GM23248 (cell line): ENCODE data around the gene SH3RF1. TPM values are rescaled to one million over a fixed set of nuclear protein-coding genes. Genes with fewer than 3 reads are reported as not detected.

Source experiments
- DNase-seq: peaks from one replicate; pipeline ENCODE4 v3.0.0-alpha.2; 2015
- H2AFZ ChIP-seq: fragments of 200-600 bp; sonication (generic); 2 replicates; pipeline ENCODE4 v1.6.1; 2016; ENCODE audit warnings: antibody characterized with exemption
- H3F3A ChIP-seq: fragments of 200-600 bp; sonication (generic); 2 replicates; pipeline ENCODE4 v1.6.1; 2016; ENCODE audit warnings: mild to moderate bottlenecking, antibody characterized with exemption, mixed run types; ENCODE audit not compliant: insufficient read depth
- H3K27ac ChIP-seq: fragments of 200-600 bp; sonication (generic); 2 replicates; pipeline ENCODE4 v1.5.1; 2016; ENCODE audit warnings: mild to moderate bottlenecking
- H3K27me3 ChIP-seq: fragments of 200-600 bp; sonication (generic); replicated peaks from 2 replicates; pipeline ENCODE4 v1.6.1; 2016; ENCODE audit warnings: mild to moderate bottlenecking; ENCODE audit not compliant: insufficient read depth
- H3K36me3 ChIP-seq: fragments of 200-600 bp; sonication (generic); 2 replicates; pipeline ENCODE4 v1.6.1; 2016; ENCODE audit warnings: low read depth, mild to moderate bottlenecking
- H3K4me1 ChIP-seq: fragments of 200-600 bp; sonication (generic); 2 replicates; pipeline ENCODE4 v1.6.1; 2016; ENCODE audit warnings: mild to moderate bottlenecking; ENCODE audit not compliant: insufficient read depth
- H3K4me2 ChIP-seq: fragments of 200-600 bp; sonication (generic); one replicate; pipeline ENCODE4 v1.6.1; 2016; ENCODE audit warnings: mild to moderate bottlenecking; ENCODE audit not compliant: unreplicated experiment
- H3K4me3 ChIP-seq: fragments of 200-600 bp; sonication (generic); 2 replicates; pipeline ENCODE4 v1.5.1; 2016; ENCODE audit warnings: mild to moderate bottlenecking
- H3K79me2 ChIP-seq: fragments of 200-600 bp; sonication (generic); 2 replicates; pipeline ENCODE4 v1.6.1; 2016; ENCODE audit warnings: mild to moderate bottlenecking; ENCODE audit not compliant: insufficient read depth
- H3K9ac ChIP-seq: fragments of 200-600 bp; sonication (generic); 2 replicates; pipeline ENCODE4 v1.6.1; 2016; ENCODE audit warnings: mild to moderate bottlenecking
- H3K9me2 ChIP-seq: fragments of 200-600 bp; sonication (generic); 2 replicates; pipeline ENCODE4 v1.6.1; 2016; ENCODE audit warnings: mixed run types, mild to moderate bottlenecking, moderate library complexity; ENCODE audit not compliant: insufficient read depth
- H3K9me3 ChIP-seq: fragments of 200-600 bp; sonication (generic); one replicate; pipeline ENCODE4 v1.6.1; 2017; ENCODE audit warnings: low read depth
- H4K20me1 ChIP-seq: fragments of 200-600 bp; sonication (generic); 2 replicates; pipeline ENCODE4 v1.6.0; 2016; ENCODE audit not compliant: insufficient read depth
- EZH2 ChIP-seq: fragments of 200-600 bp; sonication (generic); IDR thresholded peaks from 2 replicates; pipeline ENCODE4 v1.6.1; 2018; ENCODE audit warnings: antibody characterized with exemption, mild to moderate bottlenecking; ENCODE audit not compliant: insufficient read depth, poor library complexity, severe bottlenecking
- EZH2phosphoT487 ChIP-seq: fragments of 200-600 bp; sonication (generic); IDR thresholded peaks from 2 replicates; pipeline ENCODE4 v1.6.1; 2018; ENCODE audit warnings: antibody characterized with exemption, moderate library complexity, mild to moderate bottlenecking, low read depth; ENCODE audit not compliant: insufficient read depth
- WGBS, 2 experiments: methylation state at CpG; one replicate each; pipeline ENCODE4 v1.1.6; 2015 to 2017; ENCODE audit warnings: low lambda C conversion rate in 2 of 2, low coverage in 1 of 2; ENCODE audit errors: missing lambda C conversion rate in 2 of 2; 5-methylcytosine and 5-hydroxymethylcytosine counted together
- in situ Hi-C: fragments of 300-500 bp; cut with MboI; formaldehyde crosslinking; loops from 2 replicates; pipeline ENCODE4 v1.15.0; 2020
- polyA plus RNA-seq: library from polyadenylated mRNA; unstranded; fragments of >200 nt; fragmentation: Nextera tagmentation; extraction: Ambion mirVana; gene quantifications from 2 replicates; pipeline ENCODE4 v1.2.1, GENCODE V29; 2016
- total RNA-seq: library from RNA; depleted of rRNA; stranded (reverse); fragments of >200 nt; shearing (Covaris generic); gene quantifications from 2 replicates; pipeline ENCODE4 v1.2.3, GENCODE V29; 2014

The SH3RF1 gene
- total and polyA plus RNA-seq, 2 experiments from 2014 or later: 28.3 to 55.5 TPM

- peaks cover 4% of the 10 kb centered on the region; the same call in 1 of the 2 replicates for H3K36me3 ChIP-seq
- no peaks in the 10 kb centered on the region for H4K20me1 ChIP-seq
- TF ChIP-seq EZH2phosphoT487 (no peak), EZH2 (no peak)
- H3F3A ChIP-seq: peaks cover 28% of the 10 kb centered on the region
- WGBS, 2 experiments: 59 to 64% methylated on average over 19 of the region's 19 CpGs
- no peaks in the 10 kb centered on the region for H3K9me3 ChIP-seq
- in situ Hi-C loops: no loop called here
- no peak overlapping the region for H2AFZ ChIP-seq
- no peaks in the 10 kb centered on the region for H3K79me2 ChIP-seq
- DNase-seq: peak; percentile 46
- H3K9me2 ChIP-seq: no peaks in the 10 kb centered on the region
- no peak overlapping the region for H3K4me3 ChIP-seq
- H3K4me2 ChIP-seq: no peak overlapping the region
- no peaks in the 10 kb centered on the region for H3K27me3 ChIP-seq
- H3K27ac ChIP-seq: peak overlapping the region; percentile 7; the same call in 1 of the 2 replicates
- H3K4me1 ChIP-seq: peaks cover 6% of the 10 kb centered on the region; the same call in 1 of the 2 replicates
- H3K9ac ChIP-seq: no peak overlapping the region
Observed at GRCh38 chr4:169079942-169080827, 190.6 kb downstream of the SH3RF1 start.

- Histone ChIP-seq H3K36me3 (no peaks in the 10 kb centered on the region), H3K4me1 (peaks cover 19% of the 10 kb centered on the region), H3K9me3 (no peaks in the 10 kb centered on the region), H3K27ac (no peak overlapping the region), H3K79me2 (no peaks in the 10 kb centered on the region), H3K9ac (no peak overlapping the region), H3K9me2 (no peaks in the 10 kb centered on the region), H3K4me3 (no peak overlapping the region), H3F3A (peaks cover 31% of the 10 kb centered on the region), H3K27me3 (no peaks in the 10 kb centered on the region), H2AFZ (no peak overlapping the region), H4K20me1 (no peaks in the 10 kb centered on the region), H3K4me2 (no peak overlapping the region)
- TF ChIP-seq EZH2: no peak
- TF ChIP-seq EZH2phosphoT487: no peak
- in situ Hi-C loops: no loop called here
- 94 to 96% methylated on average over 7 of the region's 7 CpGs for WGBS, 2 experiments
- no peak for DNase-seq
Observed at GRCh38 chr4:169074117-169074516, 196.6 kb downstream of the SH3RF1 start.

DNA sequence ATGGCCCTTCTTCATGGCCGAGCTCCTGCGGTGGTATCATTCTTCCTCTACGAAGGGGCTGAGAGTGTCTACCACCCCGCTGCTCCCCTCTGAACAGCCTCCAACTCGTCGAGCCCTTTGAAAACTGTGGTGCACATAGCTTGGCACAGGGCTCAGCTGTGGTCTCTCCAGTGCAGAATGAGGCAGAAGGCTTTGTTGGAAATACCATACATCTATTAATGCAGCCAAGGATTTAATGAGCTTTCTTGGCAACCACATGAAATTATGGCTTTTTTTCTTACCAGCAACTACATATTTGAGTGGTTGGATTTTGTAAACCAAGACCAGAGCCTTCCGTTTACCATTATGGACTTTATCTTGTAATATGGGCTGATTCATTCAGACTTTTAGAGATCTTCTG is 199.0 kb downstream of the SH3RF1 start:
- Histone ChIP-seq H3K9ac (no peak overlapping the region), H3K79me2 (no peaks in the 10 kb centered on the region), H3K4me3 (no peak overlapping the region), H3K9me3 (no peaks in the 10 kb centered on the region), H3K27ac (no peak overlapping the region), H4K20me1 (no peaks in the 10 kb centered on the region), H3K9me2 (no peaks in the 10 kb centered on the region), H3F3A (peaks cover 31% of the 10 kb centered on the region), H3K36me3 (no peaks in the 10 kb centered on the region), H2AFZ (no peak overlapping the region), H3K4me2 (no peak overlapping the region), H3K4me1 (peaks cover 19% of the 10 kb centered on the region), H3K27me3 (no peaks in the 10 kb centered on the region)
- no peak for DNase-seq
- 71 to 73% methylated on average over 6 to 7 of the region's 7 CpGs for WGBS, 2 experiments
- in situ Hi-C loops: no loop called here
- TF ChIP-seq EZH2phosphoT487 (no peak), EZH2 (no peak)

DNA sequence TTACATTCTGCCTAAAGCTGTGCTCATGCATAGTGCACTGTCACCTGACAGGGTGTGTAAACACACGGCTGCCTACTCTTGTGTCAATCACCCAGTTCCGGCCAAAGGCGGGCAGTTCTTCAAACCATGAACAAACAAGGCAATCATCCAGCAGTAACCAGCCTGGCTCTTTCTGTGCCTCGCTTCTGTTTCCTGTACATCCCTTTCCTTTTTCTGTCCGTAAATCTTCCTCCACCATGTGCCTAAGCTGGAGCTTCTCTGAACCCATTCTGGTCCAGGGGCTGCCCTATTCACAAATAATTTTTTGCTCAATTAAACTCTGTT is 199.9 kb downstream of the SH3RF1 start:
- in situ Hi-C loops: no loop called here
- no peaks in the 10 kb centered on the region for H3K9me2 ChIP-seq
- WGBS, 2 experiments: 66 to 75% methylated on average over 5 of the region's 5 CpGs
- no peak overlapping the region for H2AFZ ChIP-seq
- no peaks in the 10 kb centered on the region for H3K79me2 ChIP-seq
- peaks cover 19% of the 10 kb centered on the region for H3K4me1 ChIP-seq
- DNase-seq: no peak
- peak overlapping the region; percentile 76 for H3K27ac ChIP-seq
- TF ChIP-seq EZH2phosphoT487 (no peak), EZH2 (no peak)
- H3K4me2 ChIP-seq: peak overlapping the region; percentile 33
- H3K9ac ChIP-seq: peak overlapping the region; percentile 26
- no peaks in the 10 kb centered on the region for H3K36me3 ChIP-seq
- H3K9me3 ChIP-seq: no peaks in the 10 kb centered on the region
- H4K20me1 ChIP-seq: no peaks in the 10 kb centered on the region
- H3K27me3 ChIP-seq: no peaks in the 10 kb centered on the region
- H3F3A ChIP-seq: peaks cover 31% of the 10 kb centered on the region
- peak overlapping the region; percentile 13; the same call in 1 of the 2 replicates for H3K4me3 ChIP-seq
